ENCODE measurements around the gene CCDC183. TPM values are rescaled to one million over a fixed set of nuclear protein-coding genes. Genes with fewer than 3 reads are reported as not detected.
"Not testable (repeated sequence)": the region's sequence is repeated elsewhere in the genome, so short reads cannot be mapped to it uniquely, and the experiment has no call there.

The CCDC183 gene
- polyA plus RNA-seq, 1 donor, result 27.4 TPM

GRCh38 chr9:136841646-136842379 is 45.7 kb downstream of the CCDC183 start:
- H3K4me1 ChIP-seq (ENCODE audit: control insufficient read depth, insufficient read depth, low read length), result peaks cover 59% of the 10 kb centered on the region
- H3K27me3 ChIP-seq (ENCODE audit: control insufficient read depth, insufficient read depth, low read length), result peaks cover 30% of the 10 kb centered on the region
- peak overlapping the region; percentile 46 for H3K4me3 ChIP-seq (ENCODE audit: low read length)
- peak overlapping the region; percentile 86 for H3K27ac ChIP-seq (ENCODE audit: low read length)
- DNase-seq, result not testable (repeated sequence)
- peaks cover 28% of the 10 kb centered on the region for H3K36me3 ChIP-seq (ENCODE audit: control insufficient read depth, insufficient read depth, low read length)
- H3K9me3 ChIP-seq (ENCODE audit: control insufficient read depth, low read depth, low read length), result peaks cover 22% of the 10 kb centered on the region
- WGBS (ENCODE audit: insufficient coverage, low lambda C conversion rate), result no CpG with 5 or more reads among the region's 16 CpGs

- peaks cover 34% of the 10 kb centered on the region for H3K27me3 ChIP-seq (ENCODE audit: control insufficient read depth, insufficient read depth, low read length)
- WGBS (ENCODE audit: insufficient coverage, low lambda C conversion rate), result no CpG with 5 or more reads among the region's 27 CpGs
- peaks cover 62% of the 10 kb centered on the region for H3K4me1 ChIP-seq (ENCODE audit: control insufficient read depth, insufficient read depth, low read length)
- peaks cover 25% of the 10 kb centered on the region for H3K36me3 ChIP-seq (ENCODE audit: control insufficient read depth, insufficient read depth, low read length)
- H3K27ac ChIP-seq (ENCODE audit: low read length), result peak within 1 kb of the TSS; percentile 86
- peaks cover 27% of the 10 kb centered on the region for H3K9me3 ChIP-seq (ENCODE audit: control insufficient read depth, low read depth, low read length)
- DNase-seq, result peak; percentile 77 to 83
- H3K4me3 ChIP-seq (ENCODE audit: low read length), result peak within 1 kb of the TSS; percentile 46
Measured at GRCh38 chr9:136842380-136842948, 46.3 kb downstream of the CCDC183 start, which contains the start of gene AJM1. TSS of gene AJM1 (plus strand) at chr9:136842478. CDS start at chr9:136844415, 1,937 bp downstream.

GRCh38 chr9:136843159-136843800 is 47.1 kb downstream of the CCDC183 start:
- no CpG with 5 or more reads among the region's 21 CpGs for WGBS (ENCODE audit: insufficient coverage, low lambda C conversion rate)
- not testable (repeated sequence) for DNase-seq; H3K4me3 ChIP-seq (ENCODE audit: low read length)
- peak overlapping the region; percentile 4 for H3K27ac ChIP-seq (ENCODE audit: low read length)
- H3K27me3 ChIP-seq (ENCODE audit: control insufficient read depth, insufficient read depth, low read length), result peaks cover 40% of the 10 kb centered on the region
- H3K9me3 ChIP-seq (ENCODE audit: control insufficient read depth, low read depth, low read length), result peaks cover 32% of the 10 kb centered on the region
- H3K36me3 ChIP-seq (ENCODE audit: control insufficient read depth, insufficient read depth, low read length), result peaks cover 19% of the 10 kb centered on the region
- H3K4me1 ChIP-seq (ENCODE audit: control insufficient read depth, insufficient read depth, low read length), result peaks cover 59% of the 10 kb centered on the region

GRCh38 chr9:136843801-136844740 is 47.9 kb downstream of the CCDC183 start:
- H3K9me3 ChIP-seq (ENCODE audit: control insufficient read depth, low read depth, low read length), result peaks cover 32% of the 10 kb centered on the region
- H3K27ac ChIP-seq (ENCODE audit: low read length), result peak overlapping the region; percentile 4
- peaks cover 40% of the 10 kb centered on the region for H3K27me3 ChIP-seq (ENCODE audit: control insufficient read depth, insufficient read depth, low read length)
- H3K4me3 ChIP-seq (ENCODE audit: low read length), result not testable (repeated sequence)
- no CpG with 5 or more reads among the region's 99 CpGs for WGBS (ENCODE audit: insufficient coverage, low lambda C conversion rate)
- DNase-seq, result peak in 1 of 2 donors; percentile 35
- H3K4me1 ChIP-seq (ENCODE audit: control insufficient read depth, insufficient read depth, low read length), result peaks cover 52% of the 10 kb centered on the region
- H3K36me3 ChIP-seq (ENCODE audit: control insufficient read depth, insufficient read depth, low read length), result peaks cover 11% of the 10 kb centered on the region

- peaks cover 40% of the 10 kb centered on the region for H3K27me3 ChIP-seq (ENCODE audit: control insufficient read depth, insufficient read depth, low read length)
- peak in 1 of 2 donors; percentile 43 for DNase-seq
- no CpG with 5 or more reads among the region's 88 CpGs for WGBS (ENCODE audit: insufficient coverage, low lambda C conversion rate)
- peaks cover 46% of the 10 kb centered on the region for H3K4me1 ChIP-seq (ENCODE audit: control insufficient read depth, insufficient read depth, low read length)
- H3K27ac ChIP-seq (ENCODE audit: low read length), result no peak overlapping the region
- no peak overlapping the region for H3K4me3 ChIP-seq (ENCODE audit: low read length)
- peaks cover 4% of the 10 kb centered on the region for H3K36me3 ChIP-seq (ENCODE audit: control insufficient read depth, insufficient read depth, low read length)
- H3K9me3 ChIP-seq (ENCODE audit: control insufficient read depth, low read depth, low read length), result peaks cover 32% of the 10 kb centered on the region
Measured at GRCh38 chr9:136844761-136845464, 48.8 kb downstream of the CCDC183 start.

- WGBS (ENCODE audit: insufficient coverage, low lambda C conversion rate), result no CpG with 5 or more reads among the region's 102 CpGs
- no peak overlapping the region for H3K4me3 ChIP-seq (ENCODE audit: low read length)
- H3K9me3 ChIP-seq (ENCODE audit: control insufficient read depth, low read depth, low read length), result peaks cover 32% of the 10 kb centered on the region
- peaks cover 9% of the 10 kb centered on the region for H3K36me3 ChIP-seq (ENCODE audit: control insufficient read depth, insufficient read depth, low read length)
- H3K27me3 ChIP-seq (ENCODE audit: control insufficient read depth, insufficient read depth, low read length), result peaks cover 40% of the 10 kb centered on the region
- no peak overlapping the region for H3K27ac ChIP-seq (ENCODE audit: low read length)
- DNase-seq, result peak in 1 of 2 donors; percentile 27
- H3K4me1 ChIP-seq (ENCODE audit: control insufficient read depth, insufficient read depth, low read length), result peaks cover 47% of the 10 kb centered on the region
Measured at GRCh38 chr9:136845465-136846260, 49.5 kb downstream of the CCDC183 start.

GRCh38 chr9:136846376-136847087 is 50.4 kb downstream of the CCDC183 start:
- DNase-seq, result peak in 1 of 2 donors; percentile 47
- H3K27ac ChIP-seq (ENCODE audit: low read length), result peak overlapping the region; percentile 52
- H3K4me1 ChIP-seq (ENCODE audit: control insufficient read depth, insufficient read depth, low read length), result peaks cover 48% of the 10 kb centered on the region
- H3K9me3 ChIP-seq (ENCODE audit: control insufficient read depth, low read depth, low read length), result peaks cover 32% of the 10 kb centered on the region
- H3K27me3 ChIP-seq (ENCODE audit: control insufficient read depth, insufficient read depth, low read length), result peaks cover 40% of the 10 kb centered on the region
- H3K4me3 ChIP-seq (ENCODE audit: low read length), result peak overlapping the region; percentile 26
- no CpG with 5 or more reads among the region's 98 CpGs for WGBS (ENCODE audit: insufficient coverage, low lambda C conversion rate)
- peaks cover 17% of the 10 kb centered on the region for H3K36me3 ChIP-seq (ENCODE audit: control insufficient read depth, insufficient read depth, low read length)

- Histone ChIP-seq H3K4me3 (ENCODE audit: low read length) (peak overlapping the region; percentile 100), H3K27me3 (ENCODE audit: control insufficient read depth, insufficient read depth, low read length) (peaks cover 40% of the 10 kb centered on the region), H3K27ac (ENCODE audit: low read length) (peak overlapping the region; percentile 100), H3K36me3 (ENCODE audit: control insufficient read depth, insufficient read depth, low read length) (peaks cover 21% of the 10 kb centered on the region), H3K4me1 (ENCODE audit: control insufficient read depth, insufficient read depth, low read length) (peaks cover 48% of the 10 kb centered on the region), H3K9me3 (ENCODE audit: control insufficient read depth, low read depth, low read length) (peaks cover 32% of the 10 kb centered on the region)
- peak; percentile 80 to 91 for DNase-seq
- WGBS (ENCODE audit: insufficient coverage, low lambda C conversion rate), result no CpG with 5 or more reads among the region's 75 CpGs
Measured at GRCh38 chr9:136847088-136847825, 51.1 kb downstream of the CCDC183 start.
